ENCODE measurements around the gene RALY.

RALY gene

GRCh38 chr20:34084227-34084923 lies 90.7 kb downstream of the RALY start:
- no peak for DNase-seq

DNA sequence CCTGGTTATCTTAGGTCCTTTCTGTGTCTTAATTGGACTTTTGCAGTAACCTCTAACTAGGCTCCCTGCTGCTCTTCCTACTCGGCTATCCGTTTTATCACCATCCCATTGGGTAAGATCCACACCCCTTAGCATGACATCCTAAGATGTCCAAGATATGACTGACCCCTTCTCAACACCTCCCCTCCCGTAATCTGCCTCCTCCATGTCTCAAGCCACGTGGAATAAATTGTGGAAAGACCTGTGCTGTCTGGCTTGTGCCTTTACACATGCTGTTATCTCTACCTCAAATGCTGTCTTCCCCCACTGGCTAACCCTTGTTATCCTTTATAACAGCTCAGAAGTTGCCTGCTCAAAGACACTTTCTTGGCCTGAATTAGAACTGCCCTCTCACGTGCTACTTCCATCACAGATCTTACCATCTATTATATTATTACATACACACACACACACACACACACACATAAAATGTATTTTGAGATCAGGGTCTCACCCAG lies 91.9 kb downstream of the RALY start:
- DNase-seq, result no peak

- DNase-seq, result no peak
Observed at GRCh38 chr20:34088305-34089174, 94.8 kb downstream of the RALY start.

DNA sequence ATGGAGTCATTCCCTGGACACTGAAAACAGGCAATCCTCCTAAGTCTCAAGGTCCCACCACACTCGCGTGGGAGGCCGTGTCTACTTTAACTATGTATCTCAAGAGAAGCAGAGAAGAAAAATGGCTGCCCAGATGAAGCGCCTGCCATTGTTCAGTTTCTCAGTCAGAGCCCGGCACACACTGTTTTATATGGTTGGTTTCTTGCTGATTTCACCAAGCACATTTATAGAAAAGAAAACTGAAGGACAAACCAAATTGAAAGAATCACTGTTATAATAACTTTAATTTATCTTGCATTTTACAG lies 95.4 kb downstream of the RALY start:
- no peak for DNase-seq

DNA sequence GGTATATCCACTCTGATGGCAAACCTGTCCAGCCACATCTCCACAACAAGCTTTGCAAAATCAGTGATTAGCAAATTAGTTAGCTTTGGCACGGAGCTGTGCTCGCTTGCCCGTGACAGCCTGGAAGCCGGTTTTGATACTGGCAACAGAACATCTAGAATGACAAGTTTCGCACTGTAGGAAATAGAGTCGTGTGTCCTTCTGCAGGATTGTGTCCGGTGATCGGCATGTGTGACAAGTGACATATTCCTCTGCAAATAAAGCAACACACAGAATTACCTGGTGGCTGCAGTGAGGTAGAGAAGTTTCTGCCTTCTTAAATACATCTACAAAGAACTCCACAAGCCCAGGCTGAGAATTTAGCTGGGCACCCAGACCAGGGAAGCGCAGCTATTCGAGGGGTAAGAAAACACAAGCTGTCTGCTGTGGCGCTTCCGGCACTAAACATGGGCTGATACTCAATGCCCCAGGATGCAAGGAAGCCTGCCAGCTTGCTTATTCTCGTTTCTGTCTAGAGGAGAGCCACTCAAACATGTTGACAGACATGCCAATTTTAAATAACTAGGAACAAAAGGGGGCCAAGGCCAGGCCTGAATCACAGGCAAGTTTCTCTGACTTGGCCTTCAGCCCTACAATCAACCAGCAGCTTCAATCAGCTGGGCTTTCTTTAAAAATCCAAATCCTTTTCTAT lies 96.1 kb downstream of the RALY start:
- no peak for DNase-seq

- DNase-seq, result no peak
Observed at GRCh38 chr20:34090645-34091044, 96.9 kb downstream of the RALY start.

- no peak for DNase-seq
Observed at GRCh38 chr20:34091637-34092200, 98.0 kb downstream of the RALY start.

GRCh38 chr20:34093895-34094294 lies 100.2 kb downstream of the RALY start:
- no peak for DNase-seq

DNA sequence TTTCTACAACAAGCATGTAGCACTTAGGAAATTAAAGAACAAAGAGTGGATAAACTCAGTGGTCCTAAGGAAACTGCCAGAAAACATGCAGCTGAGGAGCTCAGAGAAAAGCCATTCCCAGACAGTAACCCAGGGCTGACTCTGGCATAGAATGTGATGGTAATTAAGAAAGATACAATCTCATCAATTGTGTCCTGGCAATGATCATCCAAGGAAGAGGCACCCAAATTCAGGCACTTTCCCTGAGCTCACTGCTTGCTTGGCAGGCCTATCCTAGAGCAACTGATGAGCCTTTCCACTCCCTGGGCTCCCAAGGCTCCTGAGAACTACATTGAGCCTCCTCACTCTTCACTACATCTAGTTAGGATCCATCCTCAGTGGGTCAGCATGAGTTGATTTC lies 102.1 kb downstream of the RALY start:
- DNase-seq, result no peak

DNA sequence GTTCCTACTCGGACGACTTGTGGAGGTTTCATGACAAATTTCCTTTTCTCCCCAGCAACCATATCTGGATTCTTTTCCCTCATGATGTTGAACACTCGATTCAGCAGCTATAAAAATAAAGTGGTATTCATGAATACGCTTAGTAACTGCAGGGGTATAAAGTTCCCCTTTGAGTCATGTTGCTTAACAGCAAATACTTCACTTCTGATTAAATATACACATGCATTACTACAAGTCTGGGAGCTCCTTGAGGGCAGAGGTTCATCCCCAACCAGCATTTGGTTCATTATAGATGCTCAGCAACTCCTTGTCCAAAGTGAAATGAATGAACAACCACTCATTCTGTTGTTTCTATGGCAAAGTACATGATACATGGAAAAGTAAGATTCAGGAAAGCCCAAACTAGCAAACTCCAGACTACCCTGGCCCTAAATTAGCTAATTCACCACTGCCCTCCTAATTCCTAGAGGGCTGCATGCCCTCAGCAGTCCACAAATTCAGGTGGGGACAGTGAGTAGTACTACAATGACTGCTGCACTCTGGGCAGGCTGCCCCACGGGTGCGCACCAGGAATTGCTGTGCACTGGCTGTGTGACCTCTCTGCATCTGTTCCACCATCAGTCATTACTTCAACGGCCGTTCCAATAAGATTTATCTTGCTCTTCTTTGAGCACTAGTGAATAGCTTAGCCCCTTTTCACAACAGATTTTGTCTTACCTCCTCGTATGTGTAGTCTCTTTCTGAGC lies 103.2 kb downstream of the RALY start:
- DNase-seq, result no peak

DNA sequence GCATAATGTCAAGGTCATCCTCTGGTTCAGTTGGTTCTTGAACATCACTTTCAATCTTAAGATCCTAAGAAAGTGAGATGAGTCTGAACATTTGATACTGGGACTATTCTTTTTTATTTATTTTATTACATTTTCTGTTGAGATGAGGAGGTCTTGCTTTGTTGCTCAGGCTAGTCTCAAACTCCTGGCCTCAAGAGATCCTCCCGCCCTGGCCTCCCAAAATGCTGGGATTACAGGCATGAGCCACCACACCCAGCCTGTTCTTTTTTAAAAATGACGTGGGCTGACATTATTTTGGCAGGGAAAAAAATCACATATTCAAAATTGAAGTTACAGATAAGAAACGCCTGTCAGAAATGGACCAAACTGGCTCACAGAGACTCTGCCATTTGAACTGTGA lies 104.9 kb downstream of the RALY start:
- DNase-seq, result no peak

DNA sequence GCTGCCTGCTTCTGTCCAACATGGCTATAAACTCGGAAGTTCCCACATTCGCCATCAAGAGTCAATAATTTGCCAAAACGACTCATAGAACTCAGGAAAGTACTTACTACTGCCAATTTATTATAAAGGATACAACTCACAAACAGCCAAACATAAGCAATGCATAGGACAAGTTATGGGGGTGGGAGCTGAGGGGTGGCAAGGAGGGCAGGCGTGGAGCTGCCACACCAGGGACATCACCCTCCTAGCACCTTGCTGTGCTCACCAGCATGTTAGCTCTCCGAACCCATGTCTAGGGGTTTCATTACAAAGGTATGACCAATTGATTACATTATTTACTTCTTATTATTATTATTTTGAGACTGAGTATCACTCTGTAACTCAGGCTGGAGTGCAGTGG lies 106.0 kb downstream of the RALY start:
- no peak for DNase-seq

DNA sequence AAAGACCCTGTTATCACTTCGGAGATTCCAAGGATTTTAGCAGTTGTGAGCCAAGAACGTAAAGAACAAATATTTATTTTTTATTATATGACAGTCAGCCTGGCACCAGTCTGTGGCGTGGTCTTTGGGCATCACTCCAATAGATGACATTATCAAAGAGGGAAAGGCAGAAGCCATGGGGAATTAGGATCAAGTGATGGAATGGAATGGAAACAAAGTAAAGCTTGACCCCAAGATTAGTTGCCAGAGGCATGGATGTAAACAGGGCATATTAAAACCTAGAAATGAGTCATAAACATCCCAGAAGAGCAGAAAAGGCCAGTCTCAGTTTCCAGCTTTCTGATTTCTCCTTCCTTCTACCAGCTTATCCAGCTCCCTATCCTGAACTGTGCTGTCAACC lies 106.9 kb downstream of the RALY start:
- DNase-seq, result no peak

DNA sequence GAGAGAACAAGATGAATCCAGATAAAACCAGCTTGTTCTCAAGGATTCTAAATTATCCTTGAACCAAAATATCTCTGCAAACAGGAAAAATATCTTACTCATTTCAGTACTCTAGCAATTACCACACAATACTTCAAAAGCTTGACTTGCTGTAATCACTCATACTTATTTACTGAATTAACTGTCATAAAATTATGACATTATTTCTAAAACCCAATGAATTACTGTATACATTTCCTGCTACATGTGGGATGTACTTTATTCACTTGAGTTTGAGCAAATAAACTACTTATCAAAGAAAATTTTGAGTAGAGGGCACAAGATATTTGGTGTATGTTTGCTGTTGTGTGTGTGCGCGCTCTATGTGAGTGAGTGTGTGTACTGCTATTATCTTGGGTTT lies 108.6 kb downstream of the RALY start:
- no peak for DNase-seq

GRCh38 chr20:34104059-34104458 lies 110.3 kb downstream of the RALY start:
- DNase-seq, result no peak

- DNase-seq, result no peak
Observed at GRCh38 chr20:34105978-34106675, 112.4 kb downstream of the RALY start.

- DNase-seq, result no peak
Observed at GRCh38 chr20:34108616-34109174, 115.0 kb downstream of the RALY start.

- DNase-seq, result no peak
Observed at GRCh38 chr20:34109442-34109841, 115.7 kb downstream of the RALY start.

DNA sequence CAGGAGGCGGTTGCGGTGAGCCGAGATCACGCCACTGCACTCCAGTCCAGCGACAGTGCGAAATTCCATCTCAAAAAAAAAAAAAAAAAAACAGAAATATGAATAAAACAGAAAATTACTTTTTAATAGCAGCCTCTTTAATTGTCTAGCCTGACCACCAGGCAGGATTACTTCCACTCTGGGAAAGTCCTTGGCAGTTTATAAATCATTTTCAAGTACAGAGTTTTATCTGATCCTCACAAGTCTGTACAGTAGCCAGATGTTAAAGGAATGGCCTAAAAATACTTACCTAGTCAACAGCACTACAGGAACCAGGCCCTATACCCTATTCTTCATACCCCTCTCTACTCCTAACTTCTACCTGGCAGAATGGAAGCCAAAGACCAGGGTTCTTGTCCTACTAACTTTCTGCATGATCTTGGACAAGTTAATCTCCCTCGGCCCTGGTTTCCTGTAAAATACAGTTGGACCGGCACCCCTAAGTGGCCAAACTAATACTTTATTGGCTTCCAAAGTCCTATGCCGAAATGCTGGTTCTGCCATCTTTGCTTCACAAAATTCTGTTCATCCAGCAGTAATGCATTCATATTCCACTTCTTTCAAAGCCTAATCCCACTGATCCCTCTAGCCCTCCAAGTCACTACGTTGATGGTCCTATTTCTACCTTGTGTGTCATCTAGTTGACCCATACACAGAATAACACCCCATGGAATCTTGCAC lies 116.5 kb downstream of the RALY start:
- no peak for DNase-seq

- DNase-seq, result no peak
Observed at GRCh38 chr20:34110745-34111641, 117.3 kb downstream of the RALY start.
